Ectodermal cell (in vitro differentiated cells): Measurements from ENCODE around the gene PTPRN2.

Source experiments
- H3K27ac ChIP-seq: 2 replicates; pipeline ENCODE4 v1.7.0; 2013; ENCODE audit warnings: mild to moderate bottlenecking, low read depth, low read length; ENCODE audit not compliant: insufficient read depth, poor library complexity, severe bottlenecking
- H3K27me3 ChIP-seq: 2 replicates; pipeline ENCODE4 v1.7.0; 2013; ENCODE audit warnings: mild to moderate bottlenecking, low read length; ENCODE audit not compliant: insufficient read depth, control insufficient read depth, poor library complexity, severe bottlenecking
- H3K36me3 ChIP-seq: one replicate; pipeline ENCODE4 v1.7.0; 2013; ENCODE audit warnings: low read length; ENCODE audit not compliant: control insufficient read depth, insufficient read depth
- H3K4me1 ChIP-seq: one replicate; pipeline ENCODE4 v1.7.0; 2013; ENCODE audit warnings: low read length; ENCODE audit not compliant: control insufficient read depth, insufficient read depth
- H3K4me3 ChIP-seq: 2 replicates; pipeline ENCODE4 v1.7.0; 2013; ENCODE audit warnings: low read depth, low read length, control low read depth; ENCODE audit not compliant: insufficient read depth
- H3K9me3 ChIP-seq: 2 replicates; pipeline ENCODE4 v1.7.0; 2013; ENCODE audit warnings: mild to moderate bottlenecking, low read length, moderate library complexity; ENCODE audit not compliant: control insufficient read depth
- WGBS, 2 experiments: methylation state at CpG; one replicate each; pipeline ENCODE4 v1.1.7; 2013; ENCODE audit warnings: missing lambda C conversion rate in 2 of 2; 5-methylcytosine and 5-hydroxymethylcytosine counted together

The PTPRN2 gene

GRCh38 chr7:157832421-157832820, 755.2 kb downstream of the PTPRN2 start:
- Histone ChIP-seq H3K36me3 (no peaks in the 10 kb centered on the region), H3K4me3 (no peak overlapping the region), H3K27ac (no peak overlapping the region), H3K4me1 (no peaks in the 10 kb centered on the region), H3K9me3 (no peaks in the 10 kb centered on the region), H3K27me3 (no peaks in the 10 kb centered on the region)
- WGBS, 2 experiments = 72 to 76% methylated on average over 6 of the region's 6 CpGs

- no peaks in the 10 kb centered on the region for H3K9me3 ChIP-seq
Measured at GRCh38 chr7:157832006-157832405, 755.6 kb downstream of the PTPRN2 start.

GRCh38 chr7:157831143-157831905, 756.3 kb downstream of the PTPRN2 start:
- Histone ChIP-seq H3K4me1 (no peaks in the 10 kb centered on the region), H3K36me3 (no peaks in the 10 kb centered on the region), H3K9me3 (no peaks in the 10 kb centered on the region), H3K27me3 (no peaks in the 10 kb centered on the region), H3K27ac (no peak overlapping the region), H3K4me3 (no peak overlapping the region)
- 78 to 84% methylated on average over 18 of the region's 18 CpGs for WGBS, 2 experiments

More at GRCh38 chr7:157832006-157832405, 755.6 kb downstream of the PTPRN2 start:
- H3K27me3 ChIP-seq = no peaks in the 10 kb centered on the region
- H3K27ac ChIP-seq = no peak overlapping the region
- H3K4me1 ChIP-seq = no peaks in the 10 kb centered on the region
- H3K36me3 ChIP-seq = no peaks in the 10 kb centered on the region
- 88 to 90% methylated on average over 16 of the region's 16 CpGs for WGBS, 2 experiments
- no peak overlapping the region for H3K4me3 ChIP-seq

- no peak overlapping the region for H3K4me3 ChIP-seq
- H3K27ac ChIP-seq = no peak overlapping the region
- H3K4me1 ChIP-seq = no peaks in the 10 kb centered on the region
- no peaks in the 10 kb centered on the region for H3K9me3 ChIP-seq
- 89 to 90% methylated on average over 13 of the region's 13 CpGs for WGBS, 2 experiments
- no peaks in the 10 kb centered on the region for H3K27me3 ChIP-seq
- H3K36me3 ChIP-seq = no peaks in the 10 kb centered on the region
Measured at GRCh38 chr7:157830331-157830730, 757.3 kb downstream of the PTPRN2 start.

- Histone ChIP-seq H3K36me3 (no peaks in the 10 kb centered on the region), H3K27ac (no peak overlapping the region), H3K27me3 (no peaks in the 10 kb centered on the region), H3K9me3 (peaks cover 5% of the 10 kb centered on the region), H3K4me1 (no peaks in the 10 kb centered on the region), H3K4me3 (no peak overlapping the region)
- 84 to 86% methylated on average over 15 of the region's 15 CpGs for WGBS, 2 experiments
Measured at GRCh38 chr7:157829491-157829890, 758.1 kb downstream of the PTPRN2 start.

- Histone ChIP-seq H3K4me3 (no peak overlapping the region), H3K27ac (no peak overlapping the region), H3K4me1 (no peaks in the 10 kb centered on the region), H3K36me3 (no peaks in the 10 kb centered on the region), H3K27me3 (no peaks in the 10 kb centered on the region), H3K9me3 (peaks cover 8% of the 10 kb centered on the region)
- WGBS, 2 experiments = 96 to 97% methylated on average over 9 to 14 of the region's 14 CpGs
Measured at GRCh38 chr7:157828881-157829280, 758.7 kb downstream of the PTPRN2 start.

DNA sequence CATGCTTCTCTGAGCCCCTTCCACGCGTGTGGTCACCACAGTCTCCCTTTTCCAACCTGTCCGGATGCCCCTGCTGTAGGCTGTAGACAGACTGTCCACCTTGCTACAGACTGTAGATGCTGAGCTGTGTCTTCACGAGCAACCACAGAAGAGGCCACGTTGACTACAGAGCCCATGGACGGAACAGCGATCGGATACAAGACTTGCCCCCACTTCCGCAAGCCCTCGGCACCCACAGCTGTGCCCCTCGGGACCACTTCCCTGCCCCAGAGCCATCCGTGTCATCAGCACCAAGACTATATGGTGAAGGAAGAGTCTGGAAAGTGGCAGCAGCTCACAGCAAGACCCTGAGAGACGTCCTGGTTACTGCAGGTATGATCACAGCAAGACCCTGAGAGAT, 759.4 kb downstream of the PTPRN2 start:
- 85 to 86% methylated on average over 13 of the region's 13 CpGs for WGBS, 2 experiments
- Histone ChIP-seq H3K36me3 (no peaks in the 10 kb centered on the region), H3K9me3 (peaks cover 11% of the 10 kb centered on the region), H3K27ac (no peak overlapping the region), H3K27me3 (no peaks in the 10 kb centered on the region), H3K4me1 (no peaks in the 10 kb centered on the region), H3K4me3 (no peak overlapping the region)

GRCh38 chr7:157827863-157828160, 759.8 kb downstream of the PTPRN2 start:
- WGBS, 2 experiments = 86 to 92% methylated on average over 10 of the region's 10 CpGs
- peaks cover 13% of the 10 kb centered on the region for H3K9me3 ChIP-seq
- no peaks in the 10 kb centered on the region for H3K36me3 ChIP-seq
- H3K27ac ChIP-seq = no peak overlapping the region
- H3K4me1 ChIP-seq = no peaks in the 10 kb centered on the region
- no peak overlapping the region for H3K4me3 ChIP-seq
- H3K27me3 ChIP-seq = no peaks in the 10 kb centered on the region

DNA sequence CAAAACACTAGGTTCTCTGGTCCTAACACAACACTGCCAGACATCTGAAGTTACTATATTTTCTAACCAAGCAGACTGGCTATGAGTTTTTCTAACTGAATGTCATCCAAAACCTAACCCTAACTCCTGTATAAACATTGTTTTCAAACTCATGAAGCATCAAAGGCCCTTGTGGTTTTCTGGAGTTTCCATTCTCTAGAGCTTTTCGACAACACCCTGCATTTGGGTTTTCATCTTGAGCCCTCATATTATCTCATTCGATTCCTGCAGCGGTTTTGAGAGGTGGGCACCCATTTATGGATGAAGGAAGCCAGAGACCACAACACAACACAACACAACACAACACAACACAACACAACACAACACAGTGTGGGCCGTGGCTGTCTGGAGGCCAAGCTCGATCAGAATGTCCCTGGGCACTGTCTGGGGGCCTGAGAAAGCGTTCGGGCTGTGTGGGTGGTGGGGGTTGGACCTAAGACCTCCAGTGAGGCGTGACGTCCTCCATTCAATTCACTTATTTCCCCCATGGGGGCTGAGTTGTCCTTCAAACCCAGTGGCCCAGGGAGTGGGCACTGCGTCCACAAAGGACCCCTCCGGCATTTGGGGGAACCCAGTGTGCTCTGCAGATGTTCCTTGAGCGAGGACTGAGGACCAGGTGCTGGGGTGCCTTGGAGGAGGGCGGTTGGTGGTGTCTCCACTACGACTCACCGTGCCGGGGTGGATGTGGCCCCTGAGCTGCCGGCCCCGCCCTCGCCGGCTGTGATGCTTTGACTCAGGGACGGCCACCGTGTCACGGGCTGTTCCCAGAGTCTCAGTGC, 760.4 kb downstream of the PTPRN2 start:
- Histone ChIP-seq H3K36me3 (no peaks in the 10 kb centered on the region), H3K9me3 (peaks cover 15% of the 10 kb centered on the region), H3K4me1 (no peaks in the 10 kb centered on the region), H3K4me3 (no peak overlapping the region), H3K27me3 (no peaks in the 10 kb centered on the region), H3K27ac (no peak overlapping the region)
- WGBS, 2 experiments = 84% methylated on average over 23 of the region's 23 CpGs

DNA sequence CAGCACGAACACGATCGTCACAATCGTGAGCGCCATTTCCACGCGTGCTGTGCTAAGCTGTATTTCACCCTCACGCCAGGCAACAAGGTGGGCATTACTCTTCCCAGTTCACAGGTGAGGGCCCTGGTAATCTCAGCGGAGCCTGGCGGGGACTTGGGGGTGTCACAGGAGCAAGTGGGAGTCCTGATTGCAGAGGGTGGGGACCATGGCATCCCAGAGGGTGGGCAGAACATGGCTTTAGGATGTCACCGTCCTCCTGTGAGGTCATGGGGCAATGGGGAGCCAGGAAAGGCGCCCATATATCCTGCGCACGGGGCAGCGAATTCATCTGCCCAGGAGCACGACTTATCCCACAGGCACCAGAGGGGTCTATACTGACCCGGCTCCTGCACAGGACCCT, 761.1 kb downstream of the PTPRN2 start:
- peaks cover 15% of the 10 kb centered on the region for H3K9me3 ChIP-seq
- 90% methylated on average over 17 of the region's 17 CpGs for WGBS, 2 experiments
- H3K27me3 ChIP-seq = no peaks in the 10 kb centered on the region
- H3K4me1 ChIP-seq = no peaks in the 10 kb centered on the region
- no peak overlapping the region for H3K27ac ChIP-seq
- no peak overlapping the region for H3K4me3 ChIP-seq
- no peaks in the 10 kb centered on the region for H3K36me3 ChIP-seq
